ENCODE results near the gene RRN3. TPM values are rescaled to one million over a fixed set of nuclear protein-coding genes. Genes with fewer than 3 reads are reported as not detected.
"Not testable (repeated sequence)": the region's sequence is repeated elsewhere in the genome, so short reads cannot be mapped to it uniquely, and the experiment has no call there.

Gene RRN3
- total RNA-seq, 2 donors from 2014 or later, result 12.9 to 16.9 TPM

- H3K27ac ChIP-seq, result no peak overlapping the region
- peak; percentile 44 for DNase-seq (ENCODE audit: low spot score)
- no peak for TF ChIP-seq CTCF (IDR thresholded peaks at IDR 0.05)
- peaks cover 0 to 19% of the 10 kb centered on the region in 2 donors for H3K4me1 ChIP-seq
- no peaks in the 10 kb centered on the region for H3K27me3 ChIP-seq
- H3K36me3 ChIP-seq, result peaks cover 8% of the 10 kb centered on the region
- H3K4me3 ChIP-seq, result no peak overlapping the region
- no peaks in the 10 kb centered on the region for H3K9me3 ChIP-seq
Measured at GRCh38 chr16:15051387-15051951, 42.6 kb downstream of the RRN3 start.

- H3K27me3 ChIP-seq, H3K9me3 ChIP-seq, H3K4me3 ChIP-seq, H3K36me3 ChIP-seq, H3K27ac ChIP-seq: not testable (repeated sequence)
- DNase-seq (ENCODE audit: low spot score), result peak; percentile 32
- H3K4me1 ChIP-seq, result peaks cover 0 to 15% of the 10 kb centered on the region in 2 donors
Measured at GRCh38 chr16:15050440-15050839, 43.6 kb downstream of the RRN3 start.

GRCh38 chr16:15049581-15050180 is 44.4 kb downstream of the RRN3 start:
- Histone ChIP-seq H3K4me3 (no peak overlapping the region), H3K4me1 (peaks cover 0 to 11% of the 10 kb centered on the region in 2 donors), H3K27ac (no peak overlapping the region), H3K36me3 (peaks cover 8% of the 10 kb centered on the region), H3K9me3 (no peaks in the 10 kb centered on the region), H3K27me3 (no peaks in the 10 kb centered on the region)
- no peak for TF ChIP-seq CTCF (IDR thresholded peaks at IDR 0.05)
- peak; percentile 26 for DNase-seq (ENCODE audit: low spot score)

- TF ChIP-seq CTCF (IDR thresholded peaks at IDR 0.05), result no peak
- Histone ChIP-seq H3K4me3 (no peak overlapping the region), H3K27ac (no peak overlapping the region), H3K4me1 (peaks cover 0 to 4% of the 10 kb centered on the region in 2 donors), H3K36me3 (peaks cover 19% of the 10 kb centered on the region), H3K9me3 (no peaks in the 10 kb centered on the region), H3K27me3 (no peaks in the 10 kb centered on the region)
- no peak for DNase-seq (ENCODE audit: low spot score)
Measured at GRCh38 chr16:15046692-15047376, 47.2 kb downstream of the RRN3 start.

GRCh38 chr16:15045270-15045669 is 48.8 kb downstream of the RRN3 start:
- Histone ChIP-seq H3K36me3 (peaks cover 26% of the 10 kb centered on the region), H3K4me1 (peaks cover 0 to 11% of the 10 kb centered on the region in 2 donors)
- not testable (repeated sequence) for H3K27me3 ChIP-seq; H3K27ac ChIP-seq; DNase-seq (ENCODE audit: low spot score); H3K4me3 ChIP-seq; H3K9me3 ChIP-seq

- H3K9me3 ChIP-seq, result no peaks in the 10 kb centered on the region
- H3K4me3 ChIP-seq, result no peak overlapping the region
- no peaks in the 10 kb centered on the region for H3K27me3 ChIP-seq
- peaks cover 0 to 11% of the 10 kb centered on the region in 2 donors for H3K4me1 ChIP-seq
- DNase-seq (ENCODE audit: low spot score), result no peak
- H3K36me3 ChIP-seq, result peaks cover 36% of the 10 kb centered on the region
- H3K27ac ChIP-seq, result no peak overlapping the region
- no peak for TF ChIP-seq CTCF (IDR thresholded peaks at IDR 0.05)
Measured at GRCh38 chr16:15044286-15044685, 49.8 kb downstream of the RRN3 start.

Data from right atrium auricular region (tissue), 2 donors.